LNCaP clone FGC (cell line): ENCODE measurements around the gene BCAT1.

Source experiments
- DNase-seq: peaks from one replicate; pipeline ENCODE4 v3.0.0-alpha.2; 2011; ENCODE audit warnings: low read depth
- H3K4me3 ChIP-seq: 2 replicates; pipeline ENCODE4 v1.5.1; 2011; ENCODE audit warnings: mild to moderate bottlenecking, low read depth, low read length, control low read depth
- TF ChIP-seq, protein P1 (sequence below): IDR thresholded peaks from 2 replicates; pipeline ENCODE4 v1.5.1; 2012; ENCODE audit warnings: mild to moderate bottlenecking; ENCODE audit not compliant: control insufficient read depth, insufficient read depth; ENCODE audit errors: extremely low read depth

The BCAT1 gene

DNA sequence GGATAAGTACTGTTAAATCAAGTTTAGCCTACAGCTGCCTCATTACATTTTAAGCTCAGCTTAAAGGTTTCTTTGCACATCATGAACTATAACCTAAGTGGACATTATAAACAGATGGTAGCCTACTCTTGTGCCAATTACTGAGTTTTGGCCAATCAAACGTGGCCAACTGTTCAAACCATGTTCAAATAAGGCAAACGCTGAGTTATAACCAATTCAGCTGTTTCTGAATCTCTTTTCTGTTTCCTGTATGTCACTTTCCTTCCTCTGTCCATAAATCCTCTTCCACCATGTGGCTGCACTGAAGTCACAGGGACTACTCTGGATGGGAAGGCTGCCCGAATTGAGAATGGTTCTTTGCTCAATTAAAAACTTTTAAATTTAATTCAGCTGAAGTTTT, 98.4 kb downstream of the BCAT1 start:
- TF ChIP-seq, protein P1, sequence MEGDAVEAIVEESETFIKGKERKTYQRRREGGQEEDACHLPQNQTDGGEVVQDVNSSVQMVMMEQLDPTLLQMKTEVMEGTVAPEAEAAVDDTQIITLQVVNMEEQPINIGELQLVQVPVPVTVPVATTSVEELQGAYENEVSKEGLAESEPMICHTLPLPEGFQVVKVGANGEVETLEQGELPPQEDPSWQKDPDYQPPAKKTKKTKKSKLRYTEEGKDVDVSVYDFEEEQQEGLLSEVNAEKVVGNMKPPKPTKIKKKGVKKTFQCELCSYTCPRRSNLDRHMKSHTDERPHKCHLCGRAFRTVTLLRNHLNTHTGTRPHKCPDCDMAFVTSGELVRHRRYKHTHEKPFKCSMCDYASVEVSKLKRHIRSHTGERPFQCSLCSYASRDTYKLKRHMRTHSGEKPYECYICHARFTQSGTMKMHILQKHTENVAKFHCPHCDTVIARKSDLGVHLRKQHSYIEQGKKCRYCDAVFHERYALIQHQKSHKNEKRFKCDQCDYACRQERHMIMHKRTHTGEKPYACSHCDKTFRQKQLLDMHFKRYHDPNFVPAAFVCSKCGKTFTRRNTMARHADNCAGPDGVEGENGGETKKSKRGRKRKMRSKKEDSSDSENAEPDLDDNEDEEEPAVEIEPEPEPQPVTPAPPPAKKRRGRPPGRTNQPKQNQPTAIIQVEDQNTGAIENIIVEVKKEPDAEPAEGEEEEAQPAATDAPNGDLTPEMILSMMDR = no peak
- no peak overlapping the region for H3K4me3 ChIP-seq
- DNase-seq = no peak

DNA sequence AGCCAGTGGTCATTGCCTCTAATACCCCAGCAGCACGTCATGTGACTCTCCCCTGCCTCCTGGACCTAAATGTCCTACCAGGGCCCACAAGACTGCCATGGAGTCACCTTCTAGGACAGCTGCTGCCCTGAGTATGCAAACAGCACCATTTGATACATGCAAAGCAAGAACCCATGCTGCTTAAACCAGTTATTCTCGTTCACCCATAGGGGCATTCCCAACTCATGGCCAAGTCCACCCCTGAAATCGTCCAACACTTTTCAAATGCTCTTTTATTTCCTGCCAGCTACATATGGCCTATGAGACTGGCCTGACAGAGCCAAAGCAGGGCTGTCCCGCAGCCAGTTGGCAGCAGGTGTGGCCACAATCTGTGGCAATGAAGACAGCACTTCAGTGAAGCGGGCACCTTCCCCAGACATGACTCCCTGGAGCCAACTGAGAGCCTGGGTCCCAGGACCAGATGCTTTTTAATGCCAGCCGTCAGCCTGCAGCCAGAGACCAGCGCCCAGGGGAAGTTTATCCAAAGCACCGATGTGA, 99.9 kb downstream of the BCAT1 start:
- DNase-seq = no peak
- H3K4me3 ChIP-seq = no peak overlapping the region
- TF ChIP-seq, protein P1 = no peak

DNA sequence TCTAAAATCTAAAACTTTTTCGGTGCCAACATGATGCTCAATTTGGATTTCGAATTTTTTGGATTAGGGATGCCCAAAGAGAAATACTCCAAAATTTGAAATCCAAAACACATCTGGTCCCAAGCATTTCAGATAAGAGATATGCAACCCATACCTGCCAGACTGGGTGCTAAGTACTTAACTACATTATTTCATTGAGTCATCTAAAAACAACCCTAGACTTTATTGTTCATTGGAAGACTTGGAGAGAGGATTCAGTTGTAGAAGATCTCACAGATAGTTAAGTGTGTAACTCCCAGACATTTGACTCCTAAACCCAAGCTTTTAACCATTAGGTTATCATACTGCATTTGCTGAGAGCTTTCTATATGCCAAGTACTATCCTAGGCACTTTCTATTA, 102.2 kb downstream of the BCAT1 start:
- TF ChIP-seq, protein P1 = no peak
- no peak overlapping the region for H3K4me3 ChIP-seq
- DNase-seq = no peak

DNA sequence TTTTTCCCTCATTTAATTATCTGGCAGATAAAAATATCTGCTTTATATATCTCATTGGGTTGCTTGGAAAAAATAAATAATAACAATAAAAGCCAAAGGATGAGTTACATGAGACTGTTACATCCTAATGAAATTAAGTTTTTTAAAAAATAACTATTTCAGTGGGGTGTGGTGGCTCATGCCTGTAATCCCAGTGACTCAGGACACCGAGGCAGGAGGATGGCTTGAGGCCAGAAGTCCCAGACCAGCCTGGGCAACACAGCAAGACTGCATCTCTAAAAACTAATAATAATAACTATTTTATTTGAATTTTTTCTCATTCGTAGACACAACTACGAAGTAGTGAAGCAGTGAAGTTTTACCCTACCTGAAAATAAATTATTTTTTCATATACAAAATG, 103.3 kb downstream of the BCAT1 start:
- no peak overlapping the region for H3K4me3 ChIP-seq
- no peak for DNase-seq
- TF ChIP-seq, protein P1 = no peak

DNA sequence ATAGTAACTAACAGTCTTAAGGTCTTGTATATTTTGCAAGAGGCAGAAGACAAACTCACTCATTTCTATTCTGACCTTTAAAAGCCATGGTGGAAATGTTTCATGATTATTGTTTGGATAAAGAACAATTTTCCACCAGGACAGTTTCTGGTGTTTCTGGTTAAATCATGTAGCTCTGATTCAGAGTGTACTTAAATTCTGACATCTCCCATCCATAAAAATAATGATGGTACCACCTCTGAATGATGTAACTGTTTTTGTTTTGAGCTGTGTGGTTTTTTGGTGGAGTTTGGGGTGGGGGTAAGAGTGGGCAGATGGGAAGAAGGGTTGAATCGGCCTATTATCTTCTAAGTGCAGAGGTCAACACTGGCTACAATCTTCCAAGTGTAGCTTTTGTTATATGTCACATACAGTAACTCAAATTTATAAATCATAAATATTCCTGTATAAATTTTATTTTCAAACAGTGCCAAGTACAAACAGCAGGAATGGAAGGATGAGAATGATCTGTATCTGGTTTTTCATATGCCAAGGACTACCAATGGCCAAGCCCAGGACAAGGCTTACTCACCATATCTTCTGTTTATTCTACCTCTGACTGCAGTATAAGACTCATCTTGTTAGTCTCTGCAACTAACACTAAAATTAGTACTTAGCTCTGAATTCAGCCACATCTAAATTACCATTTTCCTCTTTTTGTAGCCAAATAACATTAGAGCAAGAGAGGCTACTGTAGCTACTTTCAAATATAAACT, 108.7 kb downstream of the BCAT1 start:
- TF ChIP-seq, protein P1 = no peak
- H3K4me3 ChIP-seq = no peak overlapping the region
- no peak for DNase-seq

DNA sequence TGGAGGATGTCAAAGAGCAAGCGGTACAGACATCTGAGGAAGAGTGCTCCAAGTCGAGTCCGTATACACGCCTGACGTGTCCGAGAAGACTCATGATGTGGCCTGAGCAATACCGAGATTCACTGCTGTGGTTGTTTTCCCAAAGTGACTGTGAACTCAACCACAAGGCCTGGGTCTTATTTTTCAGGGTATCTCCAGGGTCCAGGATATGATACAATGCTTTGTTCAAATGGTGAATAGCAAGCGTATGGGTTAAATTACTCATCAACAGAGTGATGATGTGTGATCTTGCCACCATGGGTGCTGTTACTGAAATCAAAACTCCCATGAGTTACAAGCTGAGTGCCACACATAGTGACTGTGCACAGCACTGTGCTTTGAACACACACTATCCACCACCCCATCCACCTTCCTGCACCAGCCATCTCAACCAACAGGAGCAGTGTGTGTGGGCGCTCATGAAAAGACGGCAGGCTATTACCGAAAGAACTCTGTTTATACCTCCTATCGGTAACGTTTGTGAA, 109.6 kb downstream of the BCAT1 start:
- TF ChIP-seq, protein P1 = no peak
- DNase-seq = no peak
- H3K4me3 ChIP-seq = no peak overlapping the region

DNA sequence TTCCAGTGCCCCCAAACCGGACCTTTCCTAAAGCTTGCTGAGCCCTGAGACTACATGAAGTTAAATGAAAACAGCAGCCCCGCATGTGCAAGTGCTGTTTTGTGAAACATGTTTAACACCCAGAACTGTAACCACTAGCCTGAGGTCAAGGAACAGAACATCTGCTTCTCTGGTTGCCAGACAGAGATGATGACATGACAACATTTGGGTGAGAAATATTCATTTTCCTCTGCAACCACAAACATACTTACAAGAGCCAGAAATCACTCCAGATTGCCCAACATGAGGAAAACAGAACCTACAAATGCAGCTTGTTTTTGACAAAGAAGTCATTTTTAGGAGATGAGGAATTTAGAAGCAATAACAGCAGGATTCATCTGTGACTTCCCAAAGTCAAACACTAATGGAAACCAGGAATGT, 110.4 kb downstream of the BCAT1 start:
- no peak overlapping the region for H3K4me3 ChIP-seq
- DNase-seq = no peak
- TF ChIP-seq, protein P1 = no peak
